B cell (primary cell): ENCODE measurements around the gene ADGRD1.

Experiments used
- CTCF ChIP-seq: fragments of 200-600 bp; IDR thresholded peaks from one replicate; pipeline ENCODE4 v1.8.0; 2022; ENCODE audit warnings: antibody characterized with exemption, mild to moderate bottlenecking
- EZH2 ChIP-seq: IDR thresholded peaks from 2 replicates; pipeline ENCODE4 v1.6.1; 2012; ENCODE audit warnings: borderline replicate concordance, low read depth, mild to moderate bottlenecking, moderate library complexity, low read length; ENCODE audit not compliant: insufficient read depth, poor library complexity, severe bottlenecking

- no peak for TF ChIP-seq CTCF
- no peak for TF ChIP-seq EZH2
These were observed 176.7 kb downstream of the ADGRD1 start for GRCh38 chr12:131130311-131130911.
